ENCODE results near the gene HSPG2. TPM values are rescaled to one million over a fixed set of nuclear protein-coding genes. Genes with fewer than 3 reads are reported as not detected.
A peak's percentile ranks its signal among the peaks of the same experiment; 100 is the strongest.
"Not testable (repeated sequence)": the region's sequence is repeated elsewhere in the genome, so short reads cannot be mapped to it uniquely, and the experiment has no call there.

The HSPG2 gene
- 3.7 TPM for total RNA-seq

- no peak for DNase-seq
These were observed at the start of gene HSPG2 for GRCh38 chr1:21937034-21937371. HSPG2 (minus strand) TSS chr1:21937310; CDS start chr1:21937217, 93 bp downstream.

- DNase-seq: not testable (repeated sequence)
These were observed 49.3 kb upstream of the HSPG2 start for GRCh38 chr1:21986386-21986785.

- not testable (repeated sequence) for DNase-seq
These were observed 48.8 kb upstream of the HSPG2 start for GRCh38 chr1:21985893-21986292.

- not testable (repeated sequence) for DNase-seq
These were observed 46.4 kb upstream of the HSPG2 start for GRCh38 chr1:21983539-21983938.

GRCh38 chr1:21982122-21982521, 45.0 kb upstream of the HSPG2 start:
- not testable (repeated sequence) for DNase-seq

GRCh38 chr1:21981253-21981652, 44.1 kb upstream of the HSPG2 start:
- DNase-seq: not testable (repeated sequence)

- DNase-seq: not testable (repeated sequence)
These were observed 43.6 kb upstream of the HSPG2 start for GRCh38 chr1:21980515-21981220.

GRCh38 chr1:21978209-21978608, 41.1 kb upstream of the HSPG2 start:
- DNase-seq: not testable (repeated sequence)

- not testable (repeated sequence) for DNase-seq
These were observed 39.7 kb upstream of the HSPG2 start, which contains the start of gene CELA3B for GRCh38 chr1:21976703-21977239. CELA3B (plus strand) TSS chr1:21977022; CDS start chr1:21977040, 18 bp downstream.

- not testable (repeated sequence) for DNase-seq
These were observed 38.2 kb upstream of the HSPG2 start for GRCh38 chr1:21975296-21975695.

- not testable (repeated sequence) for DNase-seq
These were observed 37.6 kb upstream of the HSPG2 start for GRCh38 chr1:21974699-21975098.

- DNase-seq: not testable (repeated sequence)
These were observed 36.8 kb upstream of the HSPG2 start for GRCh38 chr1:21973948-21974347.

- DNase-seq: not testable (repeated sequence)
These were observed 35.9 kb upstream of the HSPG2 start for GRCh38 chr1:21972973-21973441.

- DNase-seq: not testable (repeated sequence)
These were observed 33.4 kb upstream of the HSPG2 start for GRCh38 chr1:21970523-21970922.

- not testable (repeated sequence) for DNase-seq
These were observed 32.0 kb upstream of the HSPG2 start for GRCh38 chr1:21969066-21969465.

GRCh38 chr1:21967216-21967615, 30.1 kb upstream of the HSPG2 start:
- not testable (repeated sequence) for DNase-seq

GRCh38 chr1:21966247-21967000, 29.3 kb upstream of the HSPG2 start:
- DNase-seq: no peak

- peak; percentile 14 for DNase-seq
These were observed 26.5 kb upstream of the HSPG2 start for GRCh38 chr1:21963477-21964217.

GRCh38 chr1:21961799-21962198, 24.7 kb upstream of the HSPG2 start:
- no peak for DNase-seq

- DNase-seq: no peak
These were observed 24.2 kb upstream of the HSPG2 start for GRCh38 chr1:21961337-21961736.

- DNase-seq: no peak
These were observed 19.8 kb upstream of the HSPG2 start for GRCh38 chr1:21956720-21957552.
